Neural cell (in vitro differentiated cells): ENCODE results near the gene TAF3.
A peak's percentile ranks its signal among the peaks of the same experiment; 100 is the strongest.

Experiments used
- CTCF ChIP-seq: fragments of 450-650 bp; IDR thresholded peaks from 2 replicates; pipeline ENCODE4 v1.5.1; 2014; ENCODE audit warnings: antibody characterized with exemption, mild to moderate bottlenecking, moderate library complexity; ENCODE audit not compliant: poor library complexity, severe bottlenecking
- EP300 ChIP-seq: fragments of 450-650 bp; conservative IDR thresholded peaks from 2 replicates; pipeline ENCODE4 v1.6.1; 2014; ENCODE audit warnings: antibody characterized with exemption, mild to moderate bottlenecking, moderate library complexity; ENCODE audit not compliant: poor library complexity, severe bottlenecking
- EZH2 ChIP-seq: fragments of 200-600, 300-800 bp; shearing (Covaris generic), sonication (generic); IDR thresholded peaks from 2 replicates; pipeline ENCODE4 v1.6.1; 2014; ENCODE audit warnings: antibody characterized with exemption, low read length, borderline replicate concordance, mild to moderate bottlenecking; ENCODE audit not compliant: insufficient read depth, poor library complexity, severe bottlenecking
- TF ChIP-seq, protein P1 (sequence below): IDR thresholded peaks from 2 replicates; pipeline ENCODE4 v1.6.1; 2012; ENCODE audit warnings: borderline replicate concordance

DNA sequence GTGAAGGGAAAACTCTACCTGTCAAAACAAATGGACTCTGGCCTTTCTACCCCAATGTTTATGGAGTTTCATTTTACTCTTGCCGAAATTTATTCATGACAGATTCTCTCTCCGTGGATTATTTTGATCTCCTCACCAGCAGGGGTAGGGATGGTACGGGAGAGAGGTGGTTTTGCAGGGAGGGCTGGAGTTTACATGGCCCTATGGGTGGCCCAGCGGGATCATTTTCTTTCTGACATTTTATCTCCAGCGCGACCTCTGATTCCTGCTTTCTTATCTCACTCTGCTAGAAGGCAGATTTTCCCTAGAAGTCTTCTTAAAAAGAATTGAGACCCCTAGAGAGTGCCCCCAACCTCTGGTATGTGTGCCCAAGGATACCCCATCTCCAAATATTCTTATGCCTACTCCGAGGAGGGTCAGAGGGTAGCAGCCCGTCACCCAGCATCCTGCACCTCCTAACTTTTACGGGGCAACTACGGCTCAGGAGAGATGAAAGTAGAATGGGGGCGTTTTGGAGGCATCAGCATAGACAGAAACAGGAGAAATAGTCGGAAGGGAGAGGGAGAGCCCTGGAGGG lies 226.1 kb downstream of the TAF3 start:
- TF ChIP-seq, protein P1, sequence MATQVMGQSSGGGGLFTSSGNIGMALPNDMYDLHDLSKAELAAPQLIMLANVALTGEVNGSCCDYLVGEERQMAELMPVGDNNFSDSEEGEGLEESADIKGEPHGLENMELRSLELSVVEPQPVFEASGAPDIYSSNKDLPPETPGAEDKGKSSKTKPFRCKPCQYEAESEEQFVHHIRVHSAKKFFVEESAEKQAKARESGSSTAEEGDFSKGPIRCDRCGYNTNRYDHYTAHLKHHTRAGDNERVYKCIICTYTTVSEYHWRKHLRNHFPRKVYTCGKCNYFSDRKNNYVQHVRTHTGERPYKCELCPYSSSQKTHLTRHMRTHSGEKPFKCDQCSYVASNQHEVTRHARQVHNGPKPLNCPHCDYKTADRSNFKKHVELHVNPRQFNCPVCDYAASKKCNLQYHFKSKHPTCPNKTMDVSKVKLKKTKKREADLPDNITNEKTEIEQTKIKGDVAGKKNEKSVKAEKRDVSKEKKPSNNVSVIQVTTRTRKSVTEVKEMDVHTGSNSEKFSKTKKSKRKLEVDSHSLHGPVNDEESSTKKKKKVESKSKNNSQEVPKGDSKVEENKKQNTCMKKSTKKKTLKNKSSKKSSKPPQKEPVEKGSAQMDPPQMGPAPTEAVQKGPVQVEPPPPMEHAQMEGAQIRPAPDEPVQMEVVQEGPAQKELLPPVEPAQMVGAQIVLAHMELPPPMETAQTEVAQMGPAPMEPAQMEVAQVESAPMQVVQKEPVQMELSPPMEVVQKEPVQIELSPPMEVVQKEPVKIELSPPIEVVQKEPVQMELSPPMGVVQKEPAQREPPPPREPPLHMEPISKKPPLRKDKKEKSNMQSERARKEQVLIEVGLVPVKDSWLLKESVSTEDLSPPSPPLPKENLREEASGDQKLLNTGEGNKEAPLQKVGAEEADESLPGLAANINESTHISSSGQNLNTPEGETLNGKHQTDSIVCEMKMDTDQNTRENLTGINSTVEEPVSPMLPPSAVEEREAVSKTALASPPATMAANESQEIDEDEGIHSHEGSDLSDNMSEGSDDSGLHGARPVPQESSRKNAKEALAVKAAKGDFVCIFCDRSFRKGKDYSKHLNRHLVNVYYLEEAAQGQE, result no peak
- no peak for TF ChIP-seq CTCF
- peak; percentile 21 for TF ChIP-seq EZH2
- TF ChIP-seq EP300, result no peak
